Epidermal melanocyte (primary cell): ENCODE results near the gene BLVRB.
A peak's percentile ranks its signal among the peaks of the same experiment; 100 is the strongest.
"Not testable (repeated sequence)": the region's sequence is repeated elsewhere in the genome, so short reads cannot be mapped to it uniquely, and the experiment has no call there.

ENCODE experiments used
- DNase-seq: peaks from one replicate; pipeline ENCODE4 v3.0.0; 2011; ENCODE audit warnings: low spot score; ENCODE audit not compliant: insufficient read length

Gene BLVRB

DNA sequence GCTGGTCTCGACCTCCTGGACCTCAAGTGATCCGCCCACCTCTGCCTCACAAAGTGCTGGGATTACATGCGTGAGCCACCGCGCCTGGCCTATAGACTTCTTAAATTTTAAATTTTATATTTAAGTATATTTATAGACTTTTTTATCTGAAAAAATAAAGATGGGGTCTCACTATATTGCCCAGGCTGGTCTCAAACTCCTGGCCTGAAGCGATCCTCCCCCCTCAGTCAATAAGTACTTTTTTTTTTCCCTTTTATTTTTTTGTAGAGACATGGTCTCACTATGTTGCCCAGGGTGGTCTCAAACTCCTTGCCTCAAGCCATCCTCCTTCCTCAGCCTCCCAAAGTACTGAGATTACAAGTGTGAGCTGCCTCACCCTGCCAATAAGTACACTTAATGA is 41.6 kb downstream of the BLVRB start:
- DNase-seq = no peak

DNA sequence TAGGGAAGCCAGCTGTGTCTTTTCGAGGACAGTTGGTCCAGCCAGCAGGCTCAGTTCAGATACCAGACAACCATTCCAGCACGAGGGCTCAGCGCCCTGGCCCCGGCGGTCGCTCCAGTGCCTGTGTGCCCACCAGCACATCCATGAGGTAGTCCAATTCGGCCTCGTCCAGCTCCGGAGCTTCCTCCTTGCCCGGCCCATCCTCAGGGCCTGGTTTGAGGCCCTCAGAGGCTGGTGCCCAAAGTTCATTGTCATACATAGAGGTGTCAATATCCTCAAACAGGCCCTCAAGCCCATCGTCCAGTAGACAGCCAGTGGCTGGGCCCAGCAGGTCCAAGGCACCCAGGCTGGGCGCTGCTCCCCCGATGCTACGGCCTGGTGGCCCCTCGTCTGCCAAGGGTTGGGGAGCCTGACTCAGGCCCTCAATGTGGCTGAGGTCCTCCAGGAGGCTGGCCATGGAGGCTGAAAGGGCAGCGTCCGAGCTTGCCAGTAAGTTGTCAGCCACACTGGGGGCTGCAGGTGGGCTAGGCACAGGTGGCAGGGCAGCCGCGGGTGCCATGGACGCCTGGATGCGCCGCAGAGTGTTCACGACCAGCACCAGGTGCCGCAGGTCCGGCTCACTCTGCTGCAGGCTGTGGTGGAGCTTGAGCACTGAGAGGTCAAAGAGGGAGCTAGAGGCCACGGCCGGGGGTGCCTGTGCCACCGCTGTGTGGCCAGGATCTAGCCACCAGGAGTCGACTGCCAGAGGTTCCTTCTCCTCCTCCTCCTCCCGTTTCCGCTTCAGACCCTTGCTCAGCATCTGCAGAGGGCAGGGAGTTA is 42.6 kb downstream of the BLVRB start:
- DNase-seq = no peak

DNA sequence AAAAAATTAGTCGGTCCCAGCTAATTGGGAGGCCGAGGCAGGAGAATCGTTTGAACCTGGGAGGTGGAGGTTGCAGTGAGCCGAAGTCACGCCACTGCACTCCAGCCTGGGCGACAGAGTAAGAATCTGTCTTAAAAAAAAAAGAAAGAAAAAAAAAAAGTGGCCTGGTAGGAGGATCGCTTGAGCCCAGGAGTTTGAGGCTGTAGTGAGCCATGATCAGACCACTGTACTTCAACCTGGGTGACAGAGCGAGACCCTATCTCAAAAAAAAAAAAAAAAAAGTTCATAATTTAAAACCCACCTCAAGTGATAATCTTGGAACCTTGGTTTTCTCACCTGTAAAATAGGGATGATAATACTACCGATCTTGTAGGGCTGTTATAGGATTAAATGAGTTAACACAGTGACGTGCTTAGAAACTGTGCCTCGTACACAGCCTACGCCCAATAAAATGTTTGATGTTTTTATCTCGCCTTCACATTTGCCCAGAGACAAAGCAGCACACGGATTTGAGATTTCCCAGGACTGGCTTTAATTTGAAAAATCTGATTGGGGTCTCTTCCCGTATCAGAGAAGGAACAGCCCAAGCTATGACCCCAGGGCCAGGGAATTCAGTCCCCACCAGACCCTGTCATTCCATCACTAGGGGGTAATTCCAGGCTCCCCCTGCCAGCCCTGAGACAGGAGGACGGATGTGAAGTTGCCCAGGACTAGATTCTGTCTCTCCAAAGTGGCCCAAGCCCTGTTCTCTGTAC is 43.4 kb downstream of the BLVRB start:
- DNase-seq = no peak

DNA sequence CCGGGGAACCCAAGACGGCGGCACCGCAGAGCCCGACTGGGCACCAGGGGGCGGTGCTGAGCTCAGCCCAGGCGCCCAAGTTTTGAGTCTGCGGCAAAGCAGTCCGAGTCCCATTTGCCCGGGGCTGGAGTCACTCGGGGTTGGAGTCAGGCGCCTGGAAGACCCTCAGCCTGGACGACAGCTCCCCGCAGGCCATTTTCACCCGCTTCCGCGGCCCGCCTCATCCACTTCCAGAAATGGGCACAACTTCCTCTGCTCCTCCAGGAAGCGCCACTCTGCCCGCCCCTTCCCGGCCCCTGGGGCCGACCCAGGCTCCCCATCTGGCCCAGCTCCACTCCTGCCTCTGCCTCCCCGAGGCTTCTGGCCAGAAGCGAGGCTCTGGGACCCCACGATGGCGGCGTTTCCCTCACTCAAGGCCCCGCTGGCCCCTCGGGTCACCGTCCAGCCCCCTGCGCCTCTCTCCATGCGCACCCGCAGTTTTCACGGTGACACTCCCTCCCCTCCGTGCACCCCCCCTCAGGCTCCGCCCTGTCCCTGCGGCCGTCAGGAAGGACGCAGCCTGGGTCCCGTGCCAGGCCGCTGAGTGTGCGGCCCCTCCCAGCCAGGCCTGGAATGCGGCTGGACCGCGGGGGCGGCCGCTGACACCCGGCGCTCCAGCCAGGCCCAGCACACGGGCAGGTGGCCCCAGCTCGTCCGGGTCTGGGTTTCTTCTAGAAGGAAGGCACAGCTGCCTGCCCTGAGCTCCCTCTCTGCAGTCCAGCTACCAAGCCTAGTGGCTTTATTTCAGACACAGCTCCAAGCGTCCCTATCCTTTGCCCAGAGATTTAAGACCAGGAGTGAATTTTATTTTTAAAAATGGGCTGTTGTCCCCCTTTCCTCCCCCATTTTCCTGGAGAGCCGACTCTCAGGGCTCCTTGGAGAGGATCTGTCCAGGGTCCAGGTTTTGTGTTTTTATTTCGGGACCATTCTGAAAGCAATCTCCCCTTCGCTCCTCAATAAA is 44.5 kb downstream of the BLVRB start:
- DNase-seq = peak; percentile 80

DNA sequence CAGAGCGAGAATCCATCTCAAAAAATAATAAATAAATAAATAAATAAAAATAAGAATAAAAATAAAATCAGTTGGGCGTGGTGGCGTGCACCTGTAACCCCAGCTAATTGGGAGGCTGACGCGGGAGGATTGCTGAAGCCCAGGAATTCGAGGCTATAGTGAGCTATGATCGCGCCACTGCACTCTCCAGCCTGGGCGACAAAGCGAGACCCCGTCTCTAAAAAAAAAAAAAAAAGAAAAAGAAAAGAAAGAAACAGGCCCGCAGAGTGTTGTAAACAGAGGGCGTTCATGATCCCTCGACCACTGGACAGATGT is 45.1 kb downstream of the BLVRB start:
- no peak for DNase-seq

DNA sequence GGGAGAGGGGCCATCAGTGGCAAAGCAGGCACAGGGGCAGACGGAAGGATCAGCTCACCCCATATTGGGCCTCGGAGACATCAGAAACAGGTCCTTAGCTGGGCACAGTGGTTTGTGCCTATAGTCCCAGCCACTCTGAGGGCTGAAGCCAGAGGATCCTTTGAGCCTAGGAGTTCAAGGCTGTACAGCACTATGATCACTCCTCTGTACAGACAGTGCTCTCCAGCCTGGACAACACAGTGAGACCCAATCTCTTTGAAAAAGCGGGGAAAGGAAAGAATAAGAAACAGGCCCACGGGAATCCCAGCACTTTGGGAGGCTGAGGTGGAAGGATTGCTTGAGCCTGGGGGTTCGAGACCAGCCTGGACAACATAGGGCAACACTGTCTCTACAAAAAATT is 45.8 kb downstream of the BLVRB start:
- DNase-seq = no peak

DNA sequence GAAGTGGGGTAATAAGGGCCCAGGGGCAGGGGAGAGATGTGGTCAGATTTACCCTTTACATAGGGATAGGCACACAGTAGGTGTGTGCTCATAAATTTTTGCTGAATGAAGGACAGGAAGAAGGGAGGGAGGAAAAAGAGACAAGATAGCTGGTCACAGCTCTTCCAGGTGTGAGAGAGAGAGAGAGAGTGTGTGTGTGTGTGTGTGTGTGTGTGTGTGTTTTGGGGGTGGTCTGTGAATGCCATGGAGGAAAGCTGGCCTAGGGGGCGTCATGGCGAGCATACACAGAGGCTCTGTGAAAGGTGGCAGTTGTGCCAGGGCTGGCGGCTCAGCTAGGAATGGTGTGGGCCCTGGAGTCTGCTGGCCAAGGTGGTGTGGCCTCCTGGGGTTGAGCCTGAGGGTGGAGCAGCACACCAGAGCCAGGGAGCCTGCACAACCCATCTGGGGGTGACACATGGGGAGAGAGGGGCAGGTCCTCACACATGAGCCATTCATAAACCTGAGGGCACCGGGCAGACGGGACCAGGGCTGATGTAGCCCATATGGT is 46.4 kb downstream of the BLVRB start:
- no peak for DNase-seq

DNA sequence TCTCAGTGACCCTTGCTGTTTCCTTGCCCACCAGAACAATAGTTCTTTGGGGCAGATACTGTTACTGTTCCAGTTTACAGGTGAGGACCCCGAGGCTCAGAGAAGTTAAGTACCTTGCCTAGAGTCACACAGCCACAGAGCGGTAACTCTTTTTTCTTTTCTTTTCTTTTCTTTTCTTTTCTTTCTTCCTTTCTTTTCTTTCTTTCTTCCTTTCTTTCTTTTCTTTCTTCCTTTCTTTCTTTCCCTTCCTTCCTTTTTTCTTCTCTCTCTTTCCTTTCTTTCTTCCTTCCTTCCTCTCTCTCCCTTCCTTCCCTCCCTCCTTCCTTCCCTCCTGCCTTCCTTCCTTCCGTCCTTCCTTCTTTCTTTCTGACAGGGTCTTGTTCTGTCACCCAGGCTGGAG is 47.5 kb downstream of the BLVRB start:
- no peak for DNase-seq

DNA sequence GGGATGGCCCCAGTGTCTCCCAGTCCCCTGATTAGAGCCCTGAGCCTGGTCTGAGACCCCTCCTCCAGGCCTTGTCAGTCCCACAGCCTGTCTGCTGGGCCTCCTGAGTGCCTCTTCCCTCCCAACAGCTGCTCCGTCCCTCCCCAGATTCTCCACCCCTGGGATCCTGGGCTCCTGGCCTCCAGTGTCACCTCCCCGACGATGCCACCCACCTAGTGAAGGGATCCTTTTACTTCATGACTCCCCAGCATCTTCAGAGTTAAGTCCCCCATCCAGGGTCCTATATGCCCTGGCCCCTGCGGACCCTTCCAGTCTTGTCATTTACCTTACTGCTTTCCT is 47.9 kb downstream of the BLVRB start:
- DNase-seq = no peak

DNA sequence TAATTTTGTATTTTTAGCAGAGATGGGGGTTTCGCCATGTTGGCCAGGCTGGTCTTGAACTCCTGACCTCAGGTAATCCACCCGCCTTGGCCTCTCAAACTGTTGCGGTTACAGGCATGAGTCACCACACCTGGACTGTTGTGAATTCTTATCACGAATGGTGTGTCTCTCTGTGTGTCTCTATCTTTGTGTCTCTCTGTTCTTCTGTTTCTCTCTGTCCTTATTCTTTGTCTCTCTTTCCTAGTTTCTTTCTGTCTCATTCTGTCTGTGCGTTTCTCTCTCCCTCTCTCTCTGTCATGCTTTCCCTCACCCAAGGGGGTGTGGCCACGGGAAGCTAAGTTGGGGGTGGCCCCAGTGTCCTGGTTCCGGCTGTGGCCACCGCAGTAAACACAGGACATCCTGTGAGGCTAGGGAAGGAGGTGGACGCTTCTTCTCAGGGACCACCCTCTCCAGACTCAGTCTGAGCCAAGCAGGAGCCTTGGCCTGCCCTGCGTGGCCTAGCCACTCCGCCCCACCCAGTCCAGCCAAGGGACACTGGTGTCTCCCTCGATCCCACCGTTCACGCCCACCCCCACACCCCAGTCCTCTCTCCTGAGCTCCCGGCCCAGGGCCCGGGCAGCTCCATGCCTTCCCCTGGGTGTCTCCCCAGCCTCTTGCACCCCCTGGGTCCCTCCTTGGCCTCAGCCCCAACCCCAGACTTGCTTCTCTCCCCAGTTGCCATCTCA is 48.5 kb downstream of the BLVRB start:
- no peak for DNase-seq

DNA sequence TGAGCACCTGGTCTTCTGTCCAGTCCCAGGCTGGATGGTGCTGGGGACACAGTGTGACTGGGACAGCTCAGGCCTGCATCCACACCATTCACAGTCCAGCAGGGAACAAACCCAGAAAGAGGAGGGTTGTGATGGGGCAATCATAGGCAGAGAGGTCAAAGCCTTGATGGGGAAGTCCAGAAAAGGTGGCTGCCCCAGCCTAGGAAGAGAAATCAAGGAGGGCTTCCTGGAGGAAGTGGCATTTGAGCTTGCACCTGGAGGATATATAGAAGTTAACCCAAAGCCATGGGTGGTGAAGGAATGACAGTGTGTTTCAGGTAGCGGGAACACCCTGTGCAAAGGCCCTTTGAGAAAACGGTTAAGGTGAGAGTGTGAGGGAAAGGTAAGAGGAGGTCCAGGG is 49.8 kb downstream of the BLVRB start:
- DNase-seq = no peak

DNA sequence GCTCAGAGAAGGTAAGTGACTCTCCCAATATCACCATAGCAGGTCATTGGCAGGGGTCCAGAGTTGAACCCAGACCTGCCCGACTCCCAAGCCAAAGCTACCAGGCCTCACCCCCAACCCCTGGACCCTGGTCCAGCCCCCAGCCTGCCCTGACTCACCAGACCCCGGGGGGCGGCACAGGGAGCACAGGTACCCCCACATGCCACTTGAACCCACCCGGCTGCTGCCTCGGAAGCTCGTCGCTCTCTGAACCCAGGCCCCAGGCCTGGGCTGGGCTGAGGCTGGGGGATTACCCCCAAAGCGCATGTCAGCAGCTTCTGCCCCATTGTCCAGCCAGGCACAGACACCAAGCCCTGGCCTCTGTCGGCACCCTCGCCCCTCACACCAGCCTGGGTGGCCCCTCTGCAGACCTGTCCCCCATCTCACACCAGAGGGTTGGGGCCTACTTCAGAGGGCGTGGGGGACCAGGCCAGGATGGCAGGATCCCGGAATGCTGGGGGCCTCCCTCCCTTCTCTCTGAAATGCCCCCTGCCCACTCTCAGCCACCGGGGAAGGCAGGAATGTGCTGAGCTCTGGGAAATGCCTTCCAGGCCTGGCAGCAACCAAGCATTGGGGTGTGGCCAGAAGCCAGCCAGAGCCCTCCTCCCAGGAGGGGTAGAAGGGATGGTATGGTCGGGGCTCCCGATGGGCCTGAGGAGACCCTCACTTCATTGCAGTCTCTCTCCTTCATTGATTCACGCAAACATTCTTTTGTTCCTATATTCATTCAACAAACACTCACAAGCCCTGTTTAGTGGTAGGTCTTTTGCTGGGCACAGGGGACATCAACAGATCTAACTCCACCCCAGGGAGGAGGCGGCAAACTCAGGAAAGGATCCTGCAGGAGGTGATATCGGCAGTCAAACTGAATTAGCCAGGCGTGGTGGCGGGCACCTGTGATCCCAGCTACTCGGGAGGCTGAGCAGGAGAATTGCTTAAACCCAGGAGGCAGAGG is 50.7 kb downstream of the BLVRB start:
- DNase-seq = no peak

DNA sequence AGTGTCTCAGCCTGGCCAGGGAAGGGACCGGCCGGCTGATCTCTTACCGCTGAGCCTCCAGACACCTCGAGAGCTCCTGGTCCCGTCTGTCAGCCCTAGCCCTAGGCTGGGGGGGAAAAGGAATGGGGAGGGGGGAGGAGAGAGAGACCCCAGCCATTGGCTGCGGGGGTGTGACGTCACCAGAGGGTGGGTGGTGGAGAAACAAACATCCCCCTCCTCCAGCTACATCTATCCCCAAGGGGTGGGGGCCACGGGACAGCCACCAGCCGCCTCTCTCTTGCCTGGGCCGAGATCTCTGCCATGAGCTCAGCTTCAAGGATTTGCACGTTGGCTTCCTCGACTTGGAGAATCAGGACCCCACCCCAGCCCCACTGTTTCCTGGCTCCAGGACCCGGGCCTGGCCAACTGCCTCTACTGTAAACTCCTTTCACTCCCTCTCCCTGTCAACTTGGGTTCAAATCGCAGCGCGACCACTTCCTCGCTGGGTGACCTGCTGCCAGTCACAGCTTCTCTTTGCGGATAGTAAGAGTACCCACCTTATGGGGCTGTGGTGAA is 52.2 kb downstream of the BLVRB start, which contains the start of gene PRX:
TSS of gene PRX (minus strand) at position 88 of the 555 bp plus-strand sequence. CDS start 5,446 bp downstream, outside the sequence.
- no peak for DNase-seq

DNA sequence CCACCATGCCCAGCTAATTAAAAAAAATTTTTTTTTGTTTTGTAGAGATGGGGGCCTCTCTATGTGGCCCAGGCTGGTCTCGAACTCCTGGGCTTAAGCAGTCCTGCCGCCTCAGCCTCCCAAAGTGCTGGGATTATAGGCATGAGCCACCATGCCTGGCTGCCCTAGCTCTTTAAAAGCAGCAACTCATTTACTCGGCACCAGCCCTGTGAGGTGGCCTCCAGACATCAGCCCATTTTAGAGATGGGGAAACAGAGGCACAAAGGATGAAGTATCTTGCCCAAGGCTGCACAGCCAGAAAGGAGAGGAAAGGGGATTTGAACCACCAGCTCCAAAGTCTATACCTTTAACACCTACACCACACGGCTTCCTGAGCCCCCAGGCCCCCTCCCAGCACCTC is 52.7 kb downstream of the BLVRB start:
- no peak for DNase-seq

DNA sequence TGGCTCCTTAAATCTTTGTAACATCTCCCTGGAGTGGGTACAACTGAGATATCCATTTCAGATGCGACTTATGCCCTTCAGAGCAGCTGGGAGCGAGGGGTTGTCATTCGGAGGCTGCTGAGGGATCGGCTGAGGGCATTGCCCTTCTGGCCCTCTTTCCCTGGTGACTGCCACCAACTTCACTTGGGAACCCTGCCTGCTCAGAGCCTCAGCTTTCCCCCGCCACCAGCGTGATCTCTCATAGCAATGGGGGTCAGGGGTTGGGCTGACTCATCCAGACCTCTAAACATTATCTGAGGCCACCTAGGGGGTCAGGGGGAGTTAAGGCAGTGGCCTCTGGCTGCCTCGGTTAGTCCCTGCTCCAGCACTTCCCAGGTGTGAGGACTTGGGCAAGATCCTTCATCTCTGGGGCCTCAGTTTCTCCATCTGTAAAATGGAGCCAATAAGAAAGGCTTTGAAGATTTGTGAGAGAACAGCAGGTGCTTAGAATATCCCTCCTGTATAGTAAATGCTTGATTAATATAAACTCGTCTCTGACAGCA is 53.5 kb downstream of the BLVRB start:
- DNase-seq = no peak

DNA sequence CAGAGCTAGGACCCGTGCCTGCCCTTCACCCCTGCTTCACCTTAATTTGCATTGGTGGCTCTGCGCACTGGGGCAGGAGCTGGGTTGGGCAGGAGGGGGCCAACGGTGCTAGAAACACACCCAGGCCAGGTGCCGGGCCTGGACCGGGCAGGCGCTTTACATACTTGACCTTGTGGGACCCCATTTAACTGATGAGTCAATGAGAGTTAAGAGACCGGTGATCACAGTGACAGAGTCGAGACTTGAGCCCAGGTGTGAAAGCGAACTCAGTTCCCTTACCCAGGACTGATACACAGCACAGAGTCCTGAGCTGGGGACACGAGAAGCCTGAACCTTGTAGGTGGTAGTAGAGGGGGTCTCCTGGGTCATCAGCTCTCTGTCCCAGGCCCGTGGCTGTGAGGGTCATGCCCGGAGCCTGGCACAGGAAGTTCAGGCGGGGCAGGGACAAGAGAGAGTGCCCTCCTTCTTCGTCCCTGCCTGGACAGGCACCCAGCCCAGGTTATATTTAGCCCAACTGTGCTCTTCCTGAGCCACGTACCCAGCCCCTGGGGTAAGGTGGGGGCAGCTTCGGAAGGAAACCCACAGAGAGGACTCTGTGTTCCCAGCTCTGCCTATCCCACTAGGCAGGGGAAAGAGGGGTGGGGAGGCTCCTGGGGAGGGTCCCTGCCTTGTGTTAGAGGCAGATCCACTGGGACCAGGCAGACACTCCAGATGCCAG is 54.3 kb downstream of the BLVRB start:
- no peak for DNase-seq

DNA sequence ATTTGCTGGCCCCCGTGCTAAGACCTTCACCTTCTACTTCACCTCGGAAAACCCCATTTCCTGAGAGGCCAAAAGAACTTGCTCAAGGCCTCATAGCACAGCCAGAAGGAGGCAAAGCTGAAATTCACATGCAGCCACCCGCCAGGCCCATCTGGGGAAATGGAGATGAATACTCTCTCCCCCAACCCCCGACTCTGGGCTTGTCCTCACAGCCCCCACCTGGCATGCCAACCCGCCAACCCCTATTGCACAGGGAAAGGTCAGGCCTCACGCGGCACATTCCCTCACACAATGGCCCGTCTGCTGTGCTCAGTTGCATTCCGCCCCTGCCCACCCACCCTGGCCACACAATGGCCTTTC is 55.5 kb downstream of the BLVRB start:
- DNase-seq = no peak

DNA sequence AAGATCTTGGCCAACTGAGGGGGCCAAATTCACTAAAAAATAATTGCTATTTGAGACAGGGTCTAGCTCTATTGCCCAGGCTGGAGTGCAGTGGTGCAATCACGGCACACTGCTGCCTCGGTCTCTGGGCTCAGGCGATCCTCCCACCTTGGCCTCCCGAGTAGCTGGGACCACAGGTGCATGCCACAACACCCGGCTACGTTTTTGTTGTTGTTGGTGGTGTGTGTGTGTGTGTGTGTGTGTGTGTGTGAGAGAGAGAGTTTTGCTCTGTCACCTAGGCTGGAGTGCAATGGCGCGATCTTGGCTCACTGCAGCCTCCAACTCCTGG is 57.0 kb downstream of the BLVRB start:
- DNase-seq = not testable (repeated sequence)
